Mucosa of descending colon (tissue), 3 donors: ENCODE results near the gene TAF3. TPM values are rescaled to one million over a fixed set of nuclear protein-coding genes. Genes with fewer than 3 reads are reported as not detected.
A peak's percentile ranks its signal among the peaks of the same experiment; 100 is the strongest.
"Not testable (repeated sequence)": the region's sequence is repeated elsewhere in the genome, so short reads cannot be mapped to it uniquely, and the experiment has no call there.

ENCODE experiments used
- ATAC-seq: fragments of 200-7000 bp; cut with Tn5 transposase; one replicate; pipeline ENCODE4 v1.9.1; 2020; ENCODE audit warnings: mild to moderate bottlenecking, moderate library complexity
- DNase-seq, 3 donors: peaks; one replicate each; pipeline ENCODE4 v3.0.0-alpha.2; 2020
- H3K36me3 ChIP-seq: fragments of 200-600 bp; one replicate; pipeline ENCODE4 v1.8.0; 2021; ENCODE audit warnings: low read depth, mild to moderate bottlenecking
- H3K4me1 ChIP-seq: fragments of 200-600 bp; one replicate; pipeline ENCODE4 v1.8.0; 2021; ENCODE audit warnings: low read depth, mild to moderate bottlenecking
- H3K4me3 ChIP-seq: fragments of 200-600 bp; one replicate; pipeline ENCODE4 v1.8.0; 2021; ENCODE audit warnings: mild to moderate bottlenecking
- H3K9me3 ChIP-seq: fragments of 200-600 bp; one replicate; pipeline ENCODE4 v1.8.0; 2021; ENCODE audit warnings: mild to moderate bottlenecking
- CTCF ChIP-seq: fragments of 200-600 bp; IDR thresholded peaks from one replicate; pipeline ENCODE4 v1.8.0; 2022; ENCODE audit warnings: antibody characterized with exemption, mild to moderate bottlenecking
- intact Hi-C, 2 donors: fragments of 100-400 bp; cut with DNase I in 1 of 2; cut with micrococcal nuclease in 1 of 2; formaldehyde crosslinking; loops; one replicate each; pipeline versions ENCODE4 v1.11.0 to v1.11.1; 2022; cut with DNase I, micrococcal nuclease
- total RNA-seq, 3 donors: library from RNA; stranded (reverse); fragmentation: NEBNext Ultra II Directional in 2 of 3; extraction: Animal tissue kit (Norgen Biotek cat#: 25700) in 2 of 3; gene quantifications; one replicate each; pipeline versions ENCODE4 v1.2.1 to v1.2.4, GENCODE V29; 2021 to 2023
- donor health status: DM: no; HTN: no; CAD: no; lungs with moderate emphysema.
- donor health status: DM: no; HTN: no; CAD: no.
- donor health status: DM: no; HTN: yes; CAD: no.

The TAF3 gene
- total RNA-seq, 3 donors from 2014 or later = 5.5 to 17.2 (median 6.0) TPM

GRCh38 chr10:7804741-7805140 lies 13.6 kb upstream of the TAF3 start:
- DNase-seq (no peak), ATAC-seq (no peak)
- TF ChIP-seq CTCF = no peak
- Histone ChIP-seq H3K4me3 (no peak overlapping the region), H3K9me3 (no peaks in the 10 kb centered on the region), H3K36me3 (peaks cover 19% of the 10 kb centered on the region), H3K4me1 (no peaks in the 10 kb centered on the region)
- intact Hi-C loops = no loop called here

GRCh38 chr10:7808686-7809267 lies 9.5 kb upstream of the TAF3 start:
- intact Hi-C loops = no loop called here
- peaks cover 5% of the 10 kb centered on the region for H3K36me3 ChIP-seq
- ATAC-seq (no peak), DNase-seq (no peak)
- H3K9me3 ChIP-seq = no peaks in the 10 kb centered on the region
- TF ChIP-seq CTCF = no peak
- no peak overlapping the region for H3K4me3 ChIP-seq
- peaks cover 5% of the 10 kb centered on the region for H3K4me1 ChIP-seq

GRCh38 chr10:7810443-7810842 lies 7.9 kb upstream of the TAF3 start:
- no peak for DNase-seq
- peak; percentile 3 for ATAC-seq
- H3K36me3 ChIP-seq = no peaks in the 10 kb centered on the region
- peaks cover 5% of the 10 kb centered on the region for H3K4me1 ChIP-seq
- intact Hi-C loops = no loop called here
- no peak for TF ChIP-seq CTCF
- H3K4me3 ChIP-seq = no peak overlapping the region
- H3K9me3 ChIP-seq = no peaks in the 10 kb centered on the region

GRCh38 chr10:7811000-7811399 lies 7.3 kb upstream of the TAF3 start:
- no peak for DNase-seq
- TF ChIP-seq CTCF = no peak
- H3K9me3 ChIP-seq = no peaks in the 10 kb centered on the region
- intact Hi-C loops = no loop called here
- ATAC-seq = no peak
- no peaks in the 10 kb centered on the region for H3K36me3 ChIP-seq
- H3K4me3 ChIP-seq = no peak overlapping the region
- peaks cover 5% of the 10 kb centered on the region for H3K4me1 ChIP-seq

GRCh38 chr10:7811743-7812142 lies 6.6 kb upstream of the TAF3 start:
- H3K4me1 ChIP-seq, H3K36me3 ChIP-seq, H3K4me3 ChIP-seq, H3K9me3 ChIP-seq, intact Hi-C loops: not testable (repeated sequence)
- peak in 2 of 3 donors; percentile 49 to 59 for DNase-seq
- ATAC-seq = peak; percentile 91

- DNase-seq (no peak), ATAC-seq (no peak)
- Histone ChIP-seq H3K4me1 (peaks cover 5% of the 10 kb centered on the region), H3K4me3 (no peak overlapping the region), H3K36me3 (no peaks in the 10 kb centered on the region), H3K9me3 (no peaks in the 10 kb centered on the region)
- TF ChIP-seq CTCF = no peak
- intact Hi-C loops = no loop called here
These were observed 4.8 kb upstream of the TAF3 start for GRCh38 chr10:7813481-7813880.
